A673 (cell line): ENCODE data around the gene ENPP5. TPM values are rescaled to one million over a fixed set of nuclear protein-coding genes. Genes with fewer than 3 reads are reported as not detected.

Source experiments
- BruUV-seq: library from RNA; stranded (reverse); fragments of 400-500 nt; replicated peaks from 2 replicates; lab custom pipeline; 2021; lab: Mats Ljungman, UMichigan
- CTCF ChIA-PET: fragments of 300-600 bp; sonication (Branson Sonifier 250); formaldehyde crosslinking; loops from one replicate; lab custom pipeline; 2022; ENCODE audit warnings: antibody characterized with exemption; lab: Charles Lee
- POLR2A ChIA-PET: fragments of 300-600 bp; sonication (Branson Sonifier 250); formaldehyde crosslinking; loops from one replicate; lab custom pipeline; 2022; ENCODE audit warnings: antibody characterized with exemption; ENCODE audit not compliant: low non-redundant PET; lab: Charles Lee
- DNase-seq: peaks from one replicate; pipeline ENCODE4 v3.0.0-alpha.2; 2015; ENCODE audit warnings: low spot score
- H3K27ac ChIP-seq: fragments of 200-600 bp; sonication (generic); 2 replicates; pipeline ENCODE4 v1.5.1; 2016; ENCODE audit warnings: mixed run types, low read depth, mild to moderate bottlenecking, mixed read lengths, antibody characterized with exemption, low read length; ENCODE audit not compliant: poor library complexity, severe bottlenecking
- H3K27me3 ChIP-seq: fragments of 200-600 bp; sonication (generic); replicated peaks from 2 replicates; pipeline ENCODE4 v1.6.1; 2017; ENCODE audit warnings: mixed run types, low read depth, mild to moderate bottlenecking, mixed read lengths, antibody characterized with exemption, low read length; ENCODE audit not compliant: insufficient read depth, poor library complexity
- H3K36me3 ChIP-seq: fragments of 200-600 bp; sonication (generic); 2 replicates; pipeline ENCODE4 v1.6.1; 2016; ENCODE audit warnings: mixed run types, mild to moderate bottlenecking, mixed read lengths, antibody characterized with exemption, low read length; ENCODE audit not compliant: insufficient read depth, poor library complexity, severe bottlenecking
- H3K4me1 ChIP-seq: fragments of 200-600 bp; sonication (generic); 2 replicates; pipeline ENCODE4 v1.6.1; 2017; ENCODE audit warnings: mixed run types, mild to moderate bottlenecking, mixed read lengths, antibody characterized with exemption, low read length; ENCODE audit not compliant: insufficient read depth, poor library complexity, severe bottlenecking
- H3K4me3 ChIP-seq: fragments of 200-600 bp; sonication (generic); 2 replicates; pipeline ENCODE4 v1.5.1; 2016; ENCODE audit warnings: low read depth, mixed run types, mild to moderate bottlenecking, mixed read lengths, low read length; ENCODE audit not compliant: poor library complexity, severe bottlenecking
- H3K9me3 ChIP-seq: fragments of 200-600 bp; sonication (generic); 2 replicates; pipeline ENCODE4 v1.6.1; 2016; ENCODE audit warnings: mixed run types, low read depth, mild to moderate bottlenecking, mixed read lengths, antibody characterized with exemption, low read length; ENCODE audit not compliant: poor library complexity, severe bottlenecking
- CTCF ChIP-seq: fragments of 300-800, 200-600 bp; sonication (generic); conservative IDR thresholded peaks from 2 replicates; pipeline ENCODE4 v1.5.1; 2017; ENCODE audit warnings: low read depth, mild to moderate bottlenecking, antibody characterized with exemption, low read length, moderate library complexity, mixed read lengths
- EZH2 ChIP-seq: fragments of 200-600 bp; sonication (generic); IDR thresholded peaks from 2 replicates; pipeline ENCODE4 v1.6.1; 2017; ENCODE audit warnings: borderline replicate concordance, low read depth, mild to moderate bottlenecking, mixed read lengths, antibody characterized with exemption, low read length; ENCODE audit not compliant: poor library complexity, severe bottlenecking
- intact Hi-C: fragments of 100-400 bp; cut with micrococcal nuclease; formaldehyde crosslinking; loops from one replicate; pipeline ENCODE4 v1.10.0; 2022; ENCODE audit not compliant: unreplicated experiment
- total RNA-seq: library from RNA; stranded (reverse); gene quantifications from 2 replicates; pipeline ENCODE4 v1.2.3, GENCODE V29; 2021

ENPP5 gene
- total RNA-seq, 1 experiment from 2014 or later: not detected

DNA sequence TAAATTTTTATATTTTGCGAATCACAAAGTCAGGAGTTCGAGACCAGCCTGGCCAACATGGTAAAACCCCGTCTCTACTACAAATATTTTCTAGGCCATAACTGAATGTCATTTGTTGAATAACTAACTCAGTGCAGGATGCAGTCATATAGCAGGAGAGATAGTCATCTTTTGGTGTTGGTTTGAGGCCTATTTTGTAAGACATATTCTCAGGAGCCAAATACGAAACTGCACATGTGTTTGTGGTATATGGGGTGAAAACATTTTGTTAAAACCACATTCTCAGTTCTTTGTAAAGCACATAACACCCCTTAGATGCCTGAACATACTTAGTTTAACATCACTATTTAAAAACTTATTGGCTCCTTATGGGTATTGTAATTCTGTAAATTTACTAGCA is 4.7 kb upstream of the ENPP5 start:
- CTCF ChIA-PET: no interaction called here
- BruUV-seq: no TSS peak
- TF ChIP-seq CTCF (no peak), EZH2 (no peak)
- intact Hi-C loops: no loop called here
- Histone ChIP-seq H3K4me3 (no peak overlapping the region), H3K9me3 (no peaks in the 10 kb centered on the region), H3K27ac (no peak overlapping the region), H3K36me3 (no peaks in the 10 kb centered on the region), H3K27me3 (peaks cover 38% of the 10 kb centered on the region), H3K4me1 (no peaks in the 10 kb centered on the region)
- DNase-seq: no peak
- POLR2A ChIA-PET: interaction anchor here (0.5 kb wide), 1 partner anchor 353 kb away, joined by 3 read pairs; no protein-coding TSS in a partner anchor

- no TSS peak for BruUV-seq
- intact Hi-C loops: no loop called here
- Histone ChIP-seq H3K36me3 (no peaks in the 10 kb centered on the region), H3K9me3 (no peaks in the 10 kb centered on the region), H3K27ac (no peak overlapping the region), H3K27me3 (peaks cover 44% of the 10 kb centered on the region), H3K4me3 (no peak overlapping the region), H3K4me1 (no peaks in the 10 kb centered on the region)
- TF ChIP-seq EZH2 (no peak), CTCF (no peak)
- POLR2A ChIA-PET: interaction anchor here (0.5 kb wide), 1 partner anchor 354 kb away, joined by 3 read pairs; no protein-coding TSS in a partner anchor
- DNase-seq: no peak
- CTCF ChIA-PET: no interaction called here
Observed at GRCh38 chr6:46174904-46175303, 4.1 kb upstream of the ENPP5 start.

GRCh38 chr6:46172176-46172575 is 1.4 kb upstream of the ENPP5 start:
- TF ChIP-seq EZH2 (no peak), CTCF (no peak)
- no peaks in the 10 kb centered on the region for H3K36me3 ChIP-seq
- no peaks in the 10 kb centered on the region for H3K9me3 ChIP-seq
- no peak overlapping the region for H3K4me3 ChIP-seq
- CTCF ChIA-PET: no interaction called here
- no peak overlapping the region for H3K27ac ChIP-seq
- H3K4me1 ChIP-seq: no peaks in the 10 kb centered on the region
- intact Hi-C loops: no loop called here
- POLR2A ChIA-PET: no interaction called here
- H3K27me3 ChIP-seq: peaks cover 64% of the 10 kb centered on the region
- DNase-seq: no peak
- no TSS peak for BruUV-seq
